Effector CD4-positive, alpha-beta T cell (primary cell): ENCODE results near the gene CNTN3. TPM values are rescaled to one million over a fixed set of nuclear protein-coding genes. Genes with fewer than 3 reads are reported as not detected.

Experiments
- DNase-seq: peaks from one replicate; pipeline ENCODE4 v3.0.0-alpha.2; 2020
- total RNA-seq: gene quantifications from one replicate; lab custom pipeline; 2026; lab: John Stamatoyannopoulos, UW

CNTN3 gene
- total RNA-seq, result not detected

- no peak for DNase-seq
Measured at GRCh38 chr3:74614107-74614967, at the start of gene CNTN3. Gene CNTN3, minus strand, starts transcription at chr3:74614659. Its CDS starts 93,547 bp downstream, at chr3:74521112.

DNA sequence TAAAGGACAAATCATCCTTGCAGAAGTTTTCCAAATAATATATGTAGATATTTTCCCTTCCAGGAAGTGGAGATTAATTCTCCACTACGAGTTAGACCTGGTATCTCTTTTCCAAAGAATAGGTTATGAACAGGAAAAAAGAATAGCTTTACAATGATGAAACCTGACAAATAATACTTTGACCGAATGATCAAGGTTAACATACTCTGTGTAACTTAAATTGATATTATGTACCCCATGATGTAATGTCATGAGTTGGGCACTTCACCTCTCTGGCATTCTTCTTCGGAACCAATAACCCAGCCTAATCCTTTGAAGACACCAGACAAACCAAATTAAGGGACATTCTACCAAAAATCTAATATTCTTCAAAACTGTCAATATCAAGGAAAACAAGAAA is 48.7 kb upstream of the CNTN3 start:
- no peak for DNase-seq

GRCh38 chr3:74661672-74662071 is 47.2 kb upstream of the CNTN3 start:
- DNase-seq, result no peak

DNA sequence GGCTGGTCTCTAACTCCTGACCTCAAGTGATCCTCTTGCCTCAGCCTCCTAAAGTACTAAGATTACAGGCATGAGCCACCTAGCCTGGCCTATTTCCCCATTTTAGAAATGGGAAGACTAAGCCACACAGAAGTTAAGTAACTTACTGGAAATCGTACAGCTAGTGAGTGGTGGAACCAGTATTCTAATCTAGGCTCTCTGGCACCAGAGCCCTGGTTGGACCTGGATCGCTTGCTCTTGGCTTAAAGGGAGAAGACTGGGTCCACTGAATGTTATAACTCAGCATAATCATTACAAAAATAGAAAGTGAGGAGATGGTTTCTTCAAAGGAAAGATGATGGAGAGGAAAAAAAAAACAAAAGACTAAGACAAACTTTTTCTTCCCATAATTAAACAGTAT is 37.4 kb upstream of the CNTN3 start:
- no peak for DNase-seq

DNA sequence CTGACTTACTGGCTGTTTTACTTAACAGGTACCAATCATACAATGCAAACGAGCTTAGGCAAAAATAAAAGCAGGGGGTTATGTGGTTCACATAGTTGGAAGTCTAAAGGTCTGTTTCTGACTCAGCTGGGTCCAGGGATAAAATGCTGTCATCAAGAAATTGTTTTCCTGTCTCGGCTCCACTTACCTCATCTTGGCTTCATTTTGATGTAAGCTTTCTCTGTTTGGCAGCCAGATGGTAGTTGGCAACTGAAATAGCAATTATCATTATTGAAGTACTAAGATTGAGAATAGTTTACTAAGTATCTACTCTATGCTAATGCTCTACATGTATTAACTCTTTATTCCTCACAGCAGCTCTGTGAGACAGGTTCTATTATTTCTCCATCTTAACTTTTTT is 36.8 kb upstream of the CNTN3 start:
- DNase-seq, result no peak

GRCh38 chr3:74648107-74648506 is 33.6 kb upstream of the CNTN3 start:
- DNase-seq, result no peak

- no peak for DNase-seq
Measured at GRCh38 chr3:74646094-74646493, 31.6 kb upstream of the CNTN3 start.

- DNase-seq, result no peak
Measured at GRCh38 chr3:74643636-74644035, 29.2 kb upstream of the CNTN3 start.

DNA sequence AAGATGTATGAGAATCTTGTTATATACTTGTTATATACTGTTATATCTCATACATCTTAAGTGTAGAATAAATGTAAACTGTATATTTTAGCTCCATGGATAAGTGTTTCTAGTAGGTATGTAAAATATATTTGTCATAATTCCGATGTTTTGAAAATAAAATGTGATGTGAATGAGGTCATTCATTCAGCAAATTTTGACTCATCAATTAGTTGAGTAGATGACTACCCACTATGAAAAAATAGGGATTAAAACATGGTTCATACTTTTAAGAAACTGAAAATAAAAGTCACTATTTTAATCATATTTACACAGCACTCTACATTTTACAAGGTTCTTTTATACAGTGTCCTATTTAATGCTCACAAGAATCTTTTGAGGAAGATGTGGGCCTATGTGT is 28.4 kb upstream of the CNTN3 start:
- no peak for DNase-seq

GRCh38 chr3:74640211-74640610 is 25.8 kb upstream of the CNTN3 start:
- no peak for DNase-seq

- DNase-seq, result no peak
Measured at GRCh38 chr3:74639681-74640080, 25.2 kb upstream of the CNTN3 start.

DNA sequence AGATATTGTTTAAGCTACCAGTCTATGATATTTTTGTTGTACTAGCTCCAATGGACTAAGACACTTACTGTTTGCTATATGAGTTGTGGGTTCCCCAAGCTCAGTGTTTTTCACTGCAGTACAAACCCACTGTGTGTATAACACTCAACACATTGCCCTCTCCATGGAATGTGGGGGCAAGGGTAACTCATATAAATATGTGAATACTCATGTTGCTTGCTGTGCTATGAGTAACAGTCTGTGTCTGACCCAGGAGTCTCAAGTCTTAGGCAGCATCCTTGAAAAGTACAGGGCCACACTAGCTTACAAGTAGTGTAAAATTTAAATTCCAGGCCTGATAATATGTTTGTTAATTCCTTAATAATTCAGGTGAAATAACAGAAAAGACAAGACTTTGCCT is 22.5 kb upstream of the CNTN3 start:
- no peak for DNase-seq

GRCh38 chr3:74633021-74633420 is 18.6 kb upstream of the CNTN3 start:
- DNase-seq, result no peak

- DNase-seq, result no peak
Measured at GRCh38 chr3:74631351-74632140, 17.1 kb upstream of the CNTN3 start.

GRCh38 chr3:74630602-74631001 is 16.1 kb upstream of the CNTN3 start:
- DNase-seq, result no peak

DNA sequence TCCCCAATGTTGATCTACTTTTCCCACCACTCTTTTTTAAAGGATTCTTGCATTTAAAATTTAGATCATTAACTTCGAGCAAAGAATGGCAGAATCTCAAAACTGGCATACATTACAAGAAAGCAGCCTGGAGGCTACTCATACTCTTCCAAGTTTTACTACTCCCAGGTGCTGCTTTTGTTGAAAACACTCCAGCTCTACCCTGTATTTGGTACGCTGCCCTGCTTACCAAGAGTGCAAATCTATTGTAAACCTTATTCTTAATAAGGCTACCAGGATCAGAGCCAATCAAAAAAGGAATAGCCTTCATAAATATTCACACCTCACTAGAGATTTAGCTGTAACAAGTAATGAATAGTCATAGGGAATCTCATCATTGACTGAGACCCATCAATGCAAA is 11.6 kb upstream of the CNTN3 start:
- no peak for DNase-seq

DNA sequence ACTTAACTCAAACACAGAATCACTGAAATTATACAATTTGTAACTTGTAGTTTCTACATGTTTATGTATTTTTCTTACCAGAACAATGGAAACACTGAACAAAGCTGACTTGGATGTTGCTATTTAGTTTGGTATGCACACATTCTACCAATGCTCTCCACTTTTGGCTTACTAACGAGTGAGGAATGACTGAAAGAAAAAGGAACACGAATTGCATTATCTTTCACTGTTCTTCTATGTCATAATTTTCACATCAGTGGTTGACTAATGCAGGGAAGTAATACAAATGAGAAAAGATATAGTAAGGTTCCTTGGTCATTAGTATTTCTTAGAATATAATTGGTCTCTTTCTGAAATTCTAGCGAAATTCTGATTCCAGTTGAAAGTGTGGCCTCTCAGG is 9.8 kb upstream of the CNTN3 start:
- no peak for DNase-seq

DNA sequence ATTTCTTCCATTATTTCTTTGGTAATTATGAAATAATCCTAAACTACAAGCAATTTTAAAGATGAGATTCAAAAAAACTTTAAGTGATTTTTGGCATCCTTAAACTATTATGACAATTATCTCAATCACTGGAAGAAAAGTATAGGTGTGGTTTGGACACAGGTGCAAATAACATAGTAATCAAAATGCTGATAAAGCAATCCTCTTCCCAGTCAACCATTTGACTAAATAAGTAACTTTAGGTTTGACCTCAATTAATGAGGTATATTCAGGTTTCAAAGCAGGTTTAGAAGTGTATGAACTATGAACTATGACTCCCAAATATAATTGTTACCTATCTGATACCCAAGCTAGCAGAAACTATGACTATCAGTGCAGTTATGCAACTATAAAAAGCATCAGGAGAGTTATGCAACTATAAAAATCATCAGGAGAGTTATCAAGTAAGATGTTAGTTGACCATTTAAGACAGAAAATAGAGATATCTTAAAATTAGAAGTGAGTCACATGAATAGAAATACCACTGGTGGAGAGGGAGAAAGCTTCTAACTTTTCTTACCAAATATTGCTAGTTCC is 8.9 kb upstream of the CNTN3 start:
- DNase-seq, result no peak

DNA sequence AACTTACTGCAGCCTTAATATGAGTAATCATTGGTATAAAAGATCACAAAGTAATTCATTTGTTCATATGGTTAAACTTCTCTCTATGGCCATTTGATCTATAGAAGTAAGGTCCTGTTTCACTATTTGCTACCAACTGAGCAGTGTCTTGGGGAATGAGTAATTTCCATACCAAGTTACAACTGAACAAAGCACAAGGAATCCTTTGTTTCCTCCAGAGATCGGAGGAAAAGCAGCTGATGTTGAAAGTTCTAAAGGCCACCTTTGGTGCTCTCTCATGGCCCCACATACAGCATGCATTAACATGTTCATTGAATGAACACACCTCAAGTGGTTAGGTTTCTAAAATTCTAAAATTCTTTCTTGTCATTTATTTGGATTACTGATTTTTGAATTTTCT is 7.1 kb upstream of the CNTN3 start:
- DNase-seq, result no peak

DNA sequence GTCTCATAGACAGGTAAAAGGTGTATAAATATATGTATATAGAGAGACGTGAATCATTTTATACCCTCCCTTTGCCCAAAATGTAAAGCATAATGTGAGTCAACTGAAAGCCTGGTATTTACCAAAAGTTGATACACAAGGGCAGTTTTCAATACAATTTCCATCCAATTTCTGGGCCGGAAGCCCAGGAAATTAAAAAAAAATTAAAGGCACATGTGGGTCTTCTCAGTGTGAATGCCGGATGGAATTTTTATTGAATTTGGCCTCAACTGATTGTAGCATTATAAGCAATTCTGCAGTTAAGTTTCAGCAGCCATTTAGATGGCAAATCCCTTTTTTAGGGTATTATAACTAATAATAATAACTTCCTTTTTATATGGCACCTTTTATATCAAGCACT is 3.3 kb upstream of the CNTN3 start:
- DNase-seq, result no peak

DNA sequence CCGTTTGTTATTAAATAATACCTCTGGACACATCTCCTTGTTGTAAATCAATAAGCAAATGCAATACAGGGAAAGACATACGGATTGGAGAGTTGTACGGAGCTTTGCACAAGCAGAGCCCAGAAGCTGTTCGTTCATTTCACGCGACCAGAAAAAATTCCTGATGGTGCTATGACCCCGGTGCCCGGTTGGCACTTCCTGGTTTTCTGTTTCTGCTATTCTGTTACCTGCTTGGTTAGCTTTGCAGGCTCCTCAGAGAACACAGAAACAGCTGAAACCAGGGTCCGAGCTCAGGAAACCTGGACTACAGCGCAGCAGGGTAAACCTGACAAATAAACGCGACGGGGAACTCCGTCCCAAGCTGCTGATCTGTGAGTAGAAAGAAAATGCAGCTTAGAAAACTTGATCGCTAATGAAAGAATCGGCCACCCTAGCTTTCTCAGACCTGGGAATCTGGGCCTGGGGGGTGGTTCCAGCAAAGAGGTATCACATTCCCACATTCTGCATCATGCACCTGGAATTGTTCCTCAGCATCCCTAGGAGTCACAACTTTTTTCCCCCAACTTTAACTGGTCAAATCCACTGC is 845 bp downstream of the CNTN3 start:
- DNase-seq, result no peak

DNA sequence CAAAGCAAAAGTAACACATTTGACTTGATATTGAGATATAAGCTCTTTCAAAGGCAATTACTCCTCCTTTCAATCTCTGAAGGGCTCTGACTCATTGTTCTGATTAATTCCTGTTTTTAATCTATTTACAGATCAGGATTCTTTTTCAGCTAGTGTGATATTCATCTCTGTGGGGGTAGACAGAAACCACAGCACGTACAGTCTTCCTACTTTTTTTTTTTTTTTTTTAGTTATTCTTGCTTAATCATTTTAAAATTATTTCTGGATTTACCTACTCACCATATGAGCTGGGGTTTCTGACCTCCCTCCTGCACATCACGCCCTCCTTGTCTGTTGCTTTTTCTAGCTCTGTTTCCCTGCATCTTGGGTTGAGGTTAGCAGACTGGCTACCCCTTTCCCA is 1.4 kb downstream of the CNTN3 start:
- no peak for DNase-seq

DNA sequence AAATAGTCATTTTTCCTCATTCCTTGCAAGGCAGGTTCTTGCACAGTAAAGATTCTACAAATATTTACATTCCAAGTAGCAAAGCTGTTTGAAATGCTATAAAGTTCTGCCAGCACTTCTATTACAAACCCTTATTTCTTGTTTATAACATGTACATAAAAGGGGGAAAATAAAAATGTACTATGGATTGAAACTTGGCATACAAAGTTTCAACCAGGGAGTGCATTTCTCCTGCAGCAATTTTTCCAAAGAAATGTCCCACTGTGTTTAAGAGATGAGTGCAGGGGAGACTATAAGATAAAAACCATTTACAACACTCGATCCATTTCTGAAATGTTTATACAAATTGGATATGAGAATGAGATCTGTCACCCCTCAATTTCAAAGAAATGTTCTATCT is 3.3 kb downstream of the CNTN3 start:
- no peak for DNase-seq
